ENCODE measurements around the gene TNIK. TPM values are rescaled to one million over a fixed set of nuclear protein-coding genes. Genes with fewer than 3 reads are reported as not detected.
A peak's percentile ranks its signal among the peaks of the same experiment; 100 is the strongest.

The TNIK gene
- total RNA-seq, 1 donor from 2014 or later = 39.9 TPM

DNA sequence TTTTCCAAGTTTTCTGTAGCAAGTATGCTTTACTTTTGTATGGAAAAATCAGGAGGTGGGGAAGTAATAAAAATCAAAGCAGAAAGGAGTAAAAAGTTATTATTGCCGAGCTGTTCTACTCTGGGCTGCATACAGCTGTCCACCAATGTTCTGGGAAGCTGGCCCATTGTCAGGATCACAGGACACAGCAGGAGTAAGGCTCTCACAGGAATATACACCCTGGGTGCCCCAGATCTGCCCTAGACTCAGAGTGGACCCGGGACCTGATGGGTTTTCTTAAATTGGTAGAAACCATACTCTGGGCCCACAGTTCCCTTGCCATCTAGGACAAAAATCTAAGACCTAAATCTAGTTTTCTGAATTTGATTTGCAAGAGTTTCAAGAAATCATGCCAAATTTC, 60.4 kb downstream of the TNIK start:
- H3K36me3 Mint-ChIP-seq (ENCODE audit: low read depth) = peaks cover 27% of the 10 kb centered on the region
- no peak overlapping the region for H3K27ac Mint-ChIP-seq
- H3K4me3 Mint-ChIP-seq (ENCODE audit: low read depth) = no peak overlapping the region
- no peak for DNase-seq (ENCODE audit: low spot score)
- H3K4me1 Mint-ChIP-seq (ENCODE audit: low read depth) = peaks cover 8% of the 10 kb centered on the region
- no peaks in the 10 kb centered on the region for H3K27me3 Mint-ChIP-seq (ENCODE audit: low read depth)
- H3K9me3 Mint-ChIP-seq = no peaks in the 10 kb centered on the region
- intact Hi-C loops (cut with micrococcal nuclease) = no loop called here

DNA sequence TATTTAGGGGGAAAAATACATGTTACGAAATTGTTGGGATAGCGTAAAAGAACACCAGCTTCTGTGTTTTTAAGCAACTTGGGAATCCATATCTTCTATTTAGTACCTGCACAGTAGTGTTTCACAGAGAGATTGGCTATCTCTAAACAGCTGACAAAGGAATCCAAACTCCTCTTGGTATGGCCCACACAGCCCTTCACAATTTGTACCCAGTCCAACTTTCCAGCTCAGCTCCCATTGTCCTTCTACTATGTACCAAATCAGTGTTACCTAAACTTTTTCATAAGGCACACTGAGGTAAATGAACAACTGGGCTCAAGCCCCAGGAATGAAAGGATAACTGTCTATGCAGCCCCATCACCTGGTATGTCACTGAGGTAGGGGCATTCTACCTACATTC, 61.9 kb downstream of the TNIK start:
- peaks cover 3% of the 10 kb centered on the region for H3K9me3 Mint-ChIP-seq
- no peak for DNase-seq (ENCODE audit: low spot score)
- intact Hi-C loops (cut with micrococcal nuclease) = no loop called here
- H3K4me1 Mint-ChIP-seq (ENCODE audit: low read depth) = peaks cover 11% of the 10 kb centered on the region
- no peak overlapping the region for H3K4me3 Mint-ChIP-seq (ENCODE audit: low read depth)
- H3K27ac Mint-ChIP-seq = no peak overlapping the region
- no peaks in the 10 kb centered on the region for H3K27me3 Mint-ChIP-seq (ENCODE audit: low read depth)
- H3K36me3 Mint-ChIP-seq (ENCODE audit: low read depth) = peaks cover 29% of the 10 kb centered on the region

DNA sequence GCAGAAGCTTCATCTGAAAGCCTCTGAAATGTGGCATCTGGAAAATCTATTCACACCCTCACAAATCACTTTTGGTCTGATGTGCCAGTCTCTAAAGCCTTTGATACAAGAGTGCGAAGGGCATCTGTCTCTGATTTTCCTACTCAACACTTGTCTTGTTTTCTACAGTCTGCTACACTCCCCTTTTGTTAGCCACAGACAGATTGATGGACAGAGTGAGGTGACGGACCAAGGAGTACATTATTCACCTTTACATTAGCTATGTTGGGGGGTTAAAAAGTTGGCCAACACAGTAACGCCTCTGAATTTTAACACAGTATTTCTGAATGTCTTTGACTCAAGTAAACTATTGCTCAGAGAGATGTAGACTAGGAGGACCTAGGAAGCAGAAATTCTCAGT, 63.1 kb downstream of the TNIK start:
- Mint-ChIP-seq H3K9me3 (peaks cover 9% of the 10 kb centered on the region), H3K4me1 (ENCODE audit: low read depth) (peaks cover 9% of the 10 kb centered on the region), H3K4me3 (ENCODE audit: low read depth) (no peak overlapping the region), H3K27ac (no peak overlapping the region), H3K27me3 (ENCODE audit: low read depth) (no peaks in the 10 kb centered on the region), H3K36me3 (ENCODE audit: low read depth) (peaks cover 31% of the 10 kb centered on the region)
- no peak for DNase-seq (ENCODE audit: low spot score)
- intact Hi-C loops (cut with micrococcal nuclease) = no loop called here

DNA sequence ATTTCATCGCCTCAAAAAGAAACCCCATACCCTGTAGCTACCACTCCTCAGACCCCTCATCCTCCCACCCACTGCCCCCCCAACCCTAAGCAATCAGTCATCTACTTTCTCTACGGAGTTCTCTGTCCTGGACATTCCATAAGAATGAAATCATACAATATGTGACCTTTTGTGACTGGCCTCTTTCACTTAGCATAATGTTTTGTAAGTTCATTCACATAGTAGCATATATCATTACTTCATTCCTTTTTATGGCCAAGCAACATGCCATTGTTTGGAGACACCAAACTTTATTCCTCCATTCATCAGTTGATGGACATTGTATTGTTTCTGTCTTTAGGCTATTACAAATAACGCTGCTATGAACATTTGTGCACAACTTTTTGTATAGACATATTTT, 64.2 kb downstream of the TNIK start:
- DNase-seq (ENCODE audit: low spot score) = no peak
- H3K4me3 Mint-ChIP-seq (ENCODE audit: low read depth) = no peak overlapping the region
- H3K27ac Mint-ChIP-seq = no peak overlapping the region
- H3K9me3 Mint-ChIP-seq = peaks cover 20% of the 10 kb centered on the region
- peaks cover 38% of the 10 kb centered on the region for H3K36me3 Mint-ChIP-seq (ENCODE audit: low read depth)
- intact Hi-C loops (cut with micrococcal nuclease) = no loop called here
- no peaks in the 10 kb centered on the region for H3K27me3 Mint-ChIP-seq (ENCODE audit: low read depth)
- peaks cover 9% of the 10 kb centered on the region for H3K4me1 Mint-ChIP-seq (ENCODE audit: low read depth)

DNA sequence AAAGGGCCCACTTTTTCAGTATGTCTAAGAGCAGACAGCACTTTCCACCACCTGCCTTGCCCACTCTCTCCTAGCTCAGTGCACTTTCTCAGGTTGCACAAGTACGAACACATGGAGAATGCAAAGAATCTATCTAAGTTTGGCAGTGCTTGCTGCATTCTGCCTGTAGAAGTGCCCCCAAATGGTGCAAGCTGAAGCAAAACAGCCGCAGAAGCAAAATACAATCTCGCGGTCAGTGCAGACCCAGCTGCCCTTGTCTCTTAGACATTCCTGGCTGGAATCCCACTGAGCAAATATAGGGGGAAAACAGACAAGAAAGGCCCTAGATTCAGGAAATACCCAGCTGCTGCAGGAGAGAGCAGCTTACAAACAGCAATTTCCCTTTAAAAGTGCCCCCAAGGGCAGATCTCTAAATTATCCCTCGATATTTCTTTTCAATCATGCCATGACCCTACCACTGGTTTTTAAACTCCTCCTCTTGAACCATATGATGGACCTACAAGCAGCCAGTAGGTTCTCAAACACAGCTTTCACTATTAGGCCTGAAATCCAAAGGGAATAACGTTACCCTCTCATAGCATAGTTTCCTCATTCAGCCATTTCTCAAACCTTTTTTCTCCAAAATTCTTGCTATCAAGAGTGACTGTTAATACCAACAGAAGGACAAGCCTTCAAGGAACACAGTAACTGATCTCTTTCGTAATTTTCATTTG, 67.0 kb downstream of the TNIK start:
- H3K4me3 Mint-ChIP-seq (ENCODE audit: low read depth) = no peak overlapping the region
- no peaks in the 10 kb centered on the region for H3K27me3 Mint-ChIP-seq (ENCODE audit: low read depth)
- H3K9me3 Mint-ChIP-seq = peaks cover 22% of the 10 kb centered on the region
- no peak for DNase-seq (ENCODE audit: low spot score)
- intact Hi-C loops (cut with micrococcal nuclease) = no loop called here
- peaks cover 14% of the 10 kb centered on the region for H3K4me1 Mint-ChIP-seq (ENCODE audit: low read depth)
- peaks cover 31% of the 10 kb centered on the region for H3K36me3 Mint-ChIP-seq (ENCODE audit: low read depth)
- no peak overlapping the region for H3K27ac Mint-ChIP-seq

DNA sequence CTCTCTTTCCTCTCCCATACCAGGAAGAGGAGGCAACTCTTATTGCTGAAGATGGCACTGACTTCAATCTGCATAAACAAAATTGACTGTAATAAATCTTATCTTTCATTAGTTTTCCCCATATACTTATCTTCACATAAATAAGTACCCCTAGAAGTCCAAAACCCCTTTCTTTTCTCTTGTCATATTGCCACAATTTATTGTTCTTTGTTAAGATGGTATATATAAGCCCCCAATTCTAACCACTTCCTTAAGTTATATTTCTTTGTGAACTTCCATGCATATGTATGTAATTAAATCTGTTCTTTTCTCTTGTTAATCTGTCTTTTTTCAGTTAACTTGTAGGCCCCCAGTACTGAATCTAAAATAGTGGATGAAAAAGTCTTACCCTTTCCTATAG, 68.8 kb downstream of the TNIK start:
- peaks cover 16% of the 10 kb centered on the region for H3K4me1 Mint-ChIP-seq (ENCODE audit: low read depth)
- no peak overlapping the region for H3K27ac Mint-ChIP-seq
- intact Hi-C loops (cut with micrococcal nuclease) = no loop called here
- peaks cover 30% of the 10 kb centered on the region for H3K36me3 Mint-ChIP-seq (ENCODE audit: low read depth)
- H3K27me3 Mint-ChIP-seq (ENCODE audit: low read depth) = no peaks in the 10 kb centered on the region
- no peak overlapping the region for H3K4me3 Mint-ChIP-seq (ENCODE audit: low read depth)
- peaks cover 22% of the 10 kb centered on the region for H3K9me3 Mint-ChIP-seq
- DNase-seq (ENCODE audit: low spot score) = no peak

DNA sequence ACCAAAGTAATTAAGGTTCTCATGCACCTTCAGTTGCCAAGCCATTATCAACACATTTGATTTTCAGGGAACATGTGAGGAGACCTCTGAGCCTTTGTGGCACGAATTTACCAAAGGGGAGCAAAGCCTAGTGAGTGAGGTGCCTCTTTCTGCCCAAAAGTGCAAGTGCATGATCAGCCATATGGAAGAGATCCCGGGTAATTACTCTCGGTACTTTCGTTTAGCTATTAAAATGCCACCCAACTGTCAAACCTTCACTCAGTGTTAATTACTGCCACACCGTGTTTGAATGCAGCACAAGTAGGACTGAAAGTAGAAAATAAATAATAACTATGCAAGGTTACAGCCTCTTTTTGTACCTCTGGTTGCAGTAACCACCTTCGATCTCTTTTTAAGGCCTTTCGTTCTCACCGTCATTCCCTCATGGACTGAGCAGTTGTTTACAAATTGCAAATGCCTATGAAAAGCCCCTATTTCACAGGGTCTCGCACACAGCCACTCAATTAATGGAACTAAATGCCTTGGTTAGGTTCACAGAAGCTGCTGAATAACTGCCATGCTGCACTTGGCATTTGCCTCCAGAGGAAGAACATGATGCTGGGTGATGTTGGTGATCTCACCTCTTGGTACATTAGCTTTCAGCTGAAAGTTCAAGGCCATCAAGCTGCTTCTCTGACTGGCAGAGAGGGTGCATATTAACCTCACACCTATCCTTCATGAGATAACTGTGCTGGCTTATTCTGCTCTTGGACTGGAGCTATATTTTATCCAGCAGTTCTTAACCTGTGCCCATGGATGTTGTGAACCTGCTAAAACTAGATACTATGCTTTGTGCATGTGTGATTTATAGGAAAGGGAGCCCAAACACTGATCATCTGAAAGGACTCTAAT, 69.9 kb downstream of the TNIK start:
- peaks cover 30% of the 10 kb centered on the region for H3K36me3 Mint-ChIP-seq (ENCODE audit: low read depth)
- H3K27ac Mint-ChIP-seq = no peak overlapping the region
- peaks cover 22% of the 10 kb centered on the region for H3K9me3 Mint-ChIP-seq
- H3K4me1 Mint-ChIP-seq (ENCODE audit: low read depth) = peaks cover 21% of the 10 kb centered on the region
- no peak for DNase-seq (ENCODE audit: low spot score)
- H3K27me3 Mint-ChIP-seq (ENCODE audit: low read depth) = no peaks in the 10 kb centered on the region
- intact Hi-C loops (cut with micrococcal nuclease) = no loop called here
- no peak overlapping the region for H3K4me3 Mint-ChIP-seq (ENCODE audit: low read depth)

DNA sequence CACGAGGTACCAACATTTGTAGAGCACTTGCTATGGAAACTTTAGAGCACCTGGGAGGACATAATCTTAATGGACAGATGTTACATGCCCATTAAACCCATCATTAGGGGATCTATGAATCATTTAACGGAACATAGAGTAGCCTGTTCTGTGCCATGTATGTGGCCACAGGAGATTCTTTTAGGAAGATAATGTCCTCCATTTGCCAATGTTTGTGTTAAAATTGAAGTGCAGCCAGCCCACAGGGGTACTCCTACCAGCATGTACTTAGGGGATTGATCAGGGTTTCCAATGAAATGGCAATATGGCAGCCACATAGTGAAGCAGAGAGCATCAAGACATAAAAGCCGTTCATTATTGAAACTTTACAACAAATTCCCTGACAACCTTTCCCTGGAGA, 70.7 kb downstream of the TNIK start:
- no peaks in the 10 kb centered on the region for H3K27me3 Mint-ChIP-seq (ENCODE audit: low read depth)
- H3K4me1 Mint-ChIP-seq (ENCODE audit: low read depth) = peaks cover 28% of the 10 kb centered on the region
- H3K9me3 Mint-ChIP-seq = peaks cover 22% of the 10 kb centered on the region
- no peak for DNase-seq (ENCODE audit: low spot score)
- no peak overlapping the region for H3K4me3 Mint-ChIP-seq (ENCODE audit: low read depth)
- intact Hi-C loops (cut with micrococcal nuclease) = no loop called here
- no peak overlapping the region for H3K27ac Mint-ChIP-seq
- H3K36me3 Mint-ChIP-seq (ENCODE audit: low read depth) = peaks cover 35% of the 10 kb centered on the region

DNA sequence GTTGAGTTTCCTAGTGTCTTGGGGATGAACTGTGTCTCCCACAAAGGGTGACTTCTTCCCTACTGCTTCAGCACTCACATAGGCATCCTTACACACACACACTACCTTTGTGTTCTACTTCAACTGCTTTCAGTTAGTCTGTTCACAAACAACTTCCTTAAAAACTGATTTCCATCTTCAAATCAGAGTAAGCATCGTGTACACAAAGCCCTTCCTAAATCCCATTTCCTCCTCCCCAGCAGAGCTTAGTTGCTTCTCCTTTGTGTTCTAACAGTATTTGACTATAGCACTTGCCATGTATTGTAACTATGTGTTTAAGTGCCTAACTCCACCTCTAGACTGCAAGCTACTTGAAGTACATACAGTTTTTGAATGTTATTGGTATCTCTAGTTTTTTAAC, 71.7 kb downstream of the TNIK start:
- H3K9me3 Mint-ChIP-seq = peaks cover 21% of the 10 kb centered on the region
- DNase-seq (ENCODE audit: low spot score) = no peak
- peaks cover 37% of the 10 kb centered on the region for H3K36me3 Mint-ChIP-seq (ENCODE audit: low read depth)
- H3K4me3 Mint-ChIP-seq (ENCODE audit: low read depth) = no peak overlapping the region
- H3K4me1 Mint-ChIP-seq (ENCODE audit: low read depth) = peaks cover 33% of the 10 kb centered on the region
- no peak overlapping the region for H3K27ac Mint-ChIP-seq
- intact Hi-C loops (cut with micrococcal nuclease) = no loop called here
- no peaks in the 10 kb centered on the region for H3K27me3 Mint-ChIP-seq (ENCODE audit: low read depth)

DNA sequence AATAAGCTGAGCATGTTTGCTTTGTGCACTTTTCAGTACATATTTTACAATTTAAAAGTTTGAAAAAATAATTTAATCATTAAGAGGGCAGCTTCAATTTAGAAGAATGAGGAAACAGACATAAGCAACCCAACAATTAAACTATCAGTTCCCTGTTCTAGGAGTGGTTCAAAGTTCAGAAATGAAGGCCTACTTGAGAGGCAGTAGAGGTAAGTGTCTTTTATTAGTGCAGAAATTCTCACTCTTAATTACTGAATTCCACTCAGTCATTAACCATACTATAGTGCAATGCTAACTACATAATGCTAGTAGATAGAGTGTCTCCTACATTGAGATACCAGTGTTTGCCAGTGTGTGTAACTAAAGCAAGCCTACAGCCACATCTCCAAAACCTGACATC, 73.1 kb downstream of the TNIK start:
- intact Hi-C loops (cut with micrococcal nuclease) = no loop called here
- Mint-ChIP-seq H3K27ac (no peak overlapping the region), H3K4me3 (ENCODE audit: low read depth) (no peak overlapping the region), H3K4me1 (ENCODE audit: low read depth) (peaks cover 40% of the 10 kb centered on the region), H3K36me3 (ENCODE audit: low read depth) (peaks cover 28% of the 10 kb centered on the region), H3K27me3 (ENCODE audit: low read depth) (no peaks in the 10 kb centered on the region), H3K9me3 (peaks cover 12% of the 10 kb centered on the region)
- DNase-seq (ENCODE audit: low spot score) = no peak

DNA sequence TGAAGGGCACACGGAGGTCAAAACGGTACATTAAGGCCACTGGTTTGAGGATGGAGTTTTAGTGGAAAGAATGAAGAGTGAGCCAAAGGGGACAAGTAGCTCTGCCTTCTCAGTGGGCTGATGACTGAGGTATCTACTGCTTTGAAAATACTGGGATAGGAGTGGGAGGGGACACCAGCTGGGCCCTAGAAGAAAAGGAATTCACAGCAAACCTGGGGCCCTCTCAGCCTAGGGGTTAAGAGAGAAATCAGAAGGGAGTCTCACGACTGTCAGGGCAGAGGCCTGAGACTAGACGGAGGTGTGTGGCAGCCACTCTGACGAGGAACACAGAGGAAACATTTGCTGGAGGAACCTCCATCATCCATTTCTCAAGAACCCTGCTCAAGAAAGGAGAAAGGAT, 75.1 kb downstream of the TNIK start:
- intact Hi-C loops (cut with micrococcal nuclease) = loop anchor here (2.0 kb wide), 1 partner anchor 74 kb away; no protein-coding TSS in a partner anchor
- Mint-ChIP-seq H3K27me3 (ENCODE audit: low read depth) (no peaks in the 10 kb centered on the region), H3K36me3 (ENCODE audit: low read depth) (peaks cover 15% of the 10 kb centered on the region), H3K27ac (peak overlapping the region; percentile 0), H3K4me1 (ENCODE audit: low read depth) (peaks cover 49% of the 10 kb centered on the region), H3K9me3 (no peaks in the 10 kb centered on the region), H3K4me3 (ENCODE audit: low read depth) (no peak overlapping the region)
- no peak for DNase-seq (ENCODE audit: low spot score)

DNA sequence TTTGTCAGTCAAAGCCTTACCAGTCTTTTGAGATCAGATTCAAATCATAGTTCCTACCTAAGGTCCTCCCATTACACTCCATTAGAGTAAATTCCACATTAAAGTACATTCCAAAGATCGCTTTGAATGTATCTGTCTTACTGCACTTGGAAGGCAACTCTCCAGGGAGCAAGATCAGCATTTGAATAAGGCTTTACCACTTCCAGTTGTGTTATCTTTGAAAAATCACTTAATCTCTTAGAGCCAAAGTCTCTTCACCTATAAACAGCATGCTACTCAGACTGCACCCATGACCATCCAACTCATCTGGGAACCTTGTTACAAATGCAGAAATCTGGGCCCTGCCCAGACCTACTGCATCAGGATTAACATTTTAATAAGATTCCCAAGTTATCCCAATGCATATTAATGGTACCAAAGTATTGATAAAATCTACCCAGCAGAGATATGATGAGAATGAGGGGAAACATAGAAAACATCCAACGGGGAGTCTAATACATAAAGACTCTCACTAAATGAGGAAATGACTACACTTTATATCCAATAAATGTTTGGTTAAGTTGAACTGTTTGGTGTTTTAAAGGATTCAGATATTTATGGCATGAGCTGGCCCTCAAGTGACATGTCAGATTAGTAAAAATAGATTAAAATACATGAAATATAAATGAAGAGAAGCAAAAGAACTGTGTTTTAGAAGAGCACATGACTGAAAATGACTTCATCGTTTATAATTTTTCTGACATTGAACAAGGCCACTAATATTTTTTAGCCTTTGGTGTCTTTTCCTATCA, 75.9 kb downstream of the TNIK start:
- intact Hi-C loops (cut with micrococcal nuclease) = loop anchor here (2.0 kb wide), 1 partner anchor 75 kb away; no protein-coding TSS in a partner anchor
- no peak for DNase-seq (ENCODE audit: low spot score)
- Mint-ChIP-seq H3K4me1 (ENCODE audit: low read depth) (peaks cover 53% of the 10 kb centered on the region), H3K27me3 (ENCODE audit: low read depth) (no peaks in the 10 kb centered on the region), H3K4me3 (ENCODE audit: low read depth) (peak overlapping the region; percentile 22), H3K36me3 (ENCODE audit: low read depth) (peaks cover 15% of the 10 kb centered on the region), H3K27ac (peak overlapping the region; percentile 10), H3K9me3 (no peaks in the 10 kb centered on the region)
